Spinal cord (tissue), 10 donors: ENCODE data around the gene GPR35. TPM values are rescaled to one million over a fixed set of nuclear protein-coding genes. Genes with fewer than 3 reads are reported as not detected.

Source experiments
- DNase-seq, 6 donors: peaks; one replicate each; pipeline versions ENCODE4 v3.0.0 to v3.0.0-alpha.2; 2013 to 2015; ENCODE audit warnings: low spot score in 6 of 6, low read depth in 4 of 6
- H3K27ac ChIP-seq: one replicate; pipeline ENCODE4 v1.5.1; 2013; ENCODE audit warnings: low read depth, low read length, control low read depth
- H3K27me3 ChIP-seq: one replicate; pipeline ENCODE4 v1.6.1; 2013; ENCODE audit warnings: low read length; ENCODE audit not compliant: control insufficient read depth, insufficient read depth
- H3K36me3 ChIP-seq: one replicate; pipeline ENCODE4 v1.6.1; 2013; ENCODE audit warnings: low read length; ENCODE audit not compliant: control insufficient read depth, insufficient read depth
- H3K4me1 ChIP-seq: one replicate; pipeline ENCODE4 v1.6.1; 2013; ENCODE audit warnings: low read length; ENCODE audit not compliant: control insufficient read depth, insufficient read depth
- H3K4me3 ChIP-seq: one replicate; pipeline ENCODE4 v1.5.1; 2013; ENCODE audit warnings: low read depth, low read length, control low read depth
- H3K9me3 ChIP-seq: one replicate; pipeline ENCODE4 v1.6.1; 2013; ENCODE audit warnings: low read length; ENCODE audit not compliant: control insufficient read depth, insufficient read depth
- WGBS: methylation state at CpG from one replicate; pipeline ENCODE4 v1.1.5; 2013; ENCODE audit warnings: missing lambda C conversion rate; ENCODE audit not compliant: insufficient coverage; 5-methylcytosine and 5-hydroxymethylcytosine counted together
- polyA plus RNA-seq, 2 donors: library from polyadenylated mRNA; unstranded; fragments of 120-200 nt; gene quantifications; one replicate each; pipeline ENCODE4 v1.2.1, GENCODE V29; 2013; ENCODE audit not compliant: insufficient read length in 2 of 2
- total RNA-seq, 2 donors: library from RNA; depleted of rRNA in 1 of 2; stranded (reverse); fragments of 120-200 nt in 1 of 2; fragments of >200 nt in 1 of 2; gene quantifications; one replicate each; pipeline versions ENCODE4 v1.2.3 to v1.2.4, GENCODE V29; 2013 to 2014
- donor health status: healthy.

Gene GPR35
- total and polyA plus RNA-seq, 4 donors, result 1.9 to 3.9 (median 2.4) TPM

- DNase-seq, result no peak
- Histone ChIP-seq H3K27me3 (no peaks in the 10 kb centered on the region), H3K9me3 (no peaks in the 10 kb centered on the region), H3K36me3 (peaks cover 72% of the 10 kb centered on the region), H3K4me3 (no peak overlapping the region), H3K27ac (no peak overlapping the region), H3K4me1 (peaks cover 14% of the 10 kb centered on the region)
- 91% methylated on average over 11 of the region's 11 CpGs for WGBS
Measured at GRCh38 chr2:240601831-240602160, 23.5 kb upstream of the GPR35 start.

- H3K36me3 ChIP-seq, result peaks cover 66% of the 10 kb centered on the region
Measured at GRCh38 chr2:240602266-240603050, 22.8 kb upstream of the GPR35 start.

GRCh38 chr2:240603081-240603835 is 22.0 kb upstream of the GPR35 start:
- no peak for DNase-seq
- WGBS, result 92% methylated on average over 14 of the region's 22 CpGs
- H3K27me3 ChIP-seq, result no peaks in the 10 kb centered on the region
- H3K4me1 ChIP-seq, result peaks cover 9% of the 10 kb centered on the region
- H3K36me3 ChIP-seq, result peaks cover 58% of the 10 kb centered on the region
- H3K27ac ChIP-seq, result no peak overlapping the region
- H3K4me3 ChIP-seq, result no peak overlapping the region
- no peaks in the 10 kb centered on the region for H3K9me3 ChIP-seq

More at GRCh38 chr2:240602266-240603050, 22.8 kb upstream of the GPR35 start:
- no peaks in the 10 kb centered on the region for H3K27me3 ChIP-seq
- no peak overlapping the region for H3K4me3 ChIP-seq
- H3K4me1 ChIP-seq, result peaks cover 9% of the 10 kb centered on the region
- no peak overlapping the region for H3K27ac ChIP-seq
- 90% methylated on average over 31 of the region's 32 CpGs for WGBS
- H3K9me3 ChIP-seq, result no peaks in the 10 kb centered on the region
- DNase-seq, result no peak

- DNase-seq, result no peak
- H3K27ac ChIP-seq, result no peak overlapping the region
- WGBS, result 97% methylated on average over 9 of the region's 10 CpGs
Measured at GRCh38 chr2:240603846-240604245, 21.4 kb upstream of the GPR35 start.

GRCh38 chr2:240604291-240604938 is 20.9 kb upstream of the GPR35 start:
- H3K4me3 ChIP-seq, result no peak overlapping the region
- H3K27me3 ChIP-seq, result no peaks in the 10 kb centered on the region
- H3K9me3 ChIP-seq, result no peaks in the 10 kb centered on the region
- H3K27ac ChIP-seq, result no peak overlapping the region
- 26% methylated on average over 8 of the region's 11 CpGs for WGBS
- H3K4me1 ChIP-seq, result peaks cover 9% of the 10 kb centered on the region
- peak in 5 of 6 donors; percentile 15 to 80 (median 43) for DNase-seq
- H3K36me3 ChIP-seq, result peaks cover 46% of the 10 kb centered on the region

More at GRCh38 chr2:240603846-240604245, 21.4 kb upstream of the GPR35 start:
- peaks cover 9% of the 10 kb centered on the region for H3K4me1 ChIP-seq
- no peaks in the 10 kb centered on the region for H3K9me3 ChIP-seq
- H3K36me3 ChIP-seq, result peaks cover 52% of the 10 kb centered on the region
- H3K27me3 ChIP-seq, result no peaks in the 10 kb centered on the region
- no peak overlapping the region for H3K4me3 ChIP-seq

- peaks cover 41% of the 10 kb centered on the region for H3K36me3 ChIP-seq
- H3K9me3 ChIP-seq, result no peaks in the 10 kb centered on the region
- no peaks in the 10 kb centered on the region for H3K27me3 ChIP-seq
- no peak overlapping the region for H3K27ac ChIP-seq
- DNase-seq, result no peak
- WGBS, result 92% methylated on average over 15 of the region's 19 CpGs
- no peak overlapping the region for H3K4me3 ChIP-seq
- H3K4me1 ChIP-seq, result peaks cover 9% of the 10 kb centered on the region
Measured at GRCh38 chr2:240604939-240605716, 20.2 kb upstream of the GPR35 start.

- Histone ChIP-seq H3K36me3 (peaks cover 32% of the 10 kb centered on the region), H3K27me3 (no peaks in the 10 kb centered on the region), H3K4me1 (peaks cover 9% of the 10 kb centered on the region), H3K9me3 (no peaks in the 10 kb centered on the region), H3K4me3 (no peak overlapping the region), H3K27ac (no peak overlapping the region)
- no peak for DNase-seq
- 84% methylated on average over 11 of the region's 12 CpGs for WGBS
Measured at GRCh38 chr2:240605867-240606743, 19.2 kb upstream of the GPR35 start.

- DNase-seq, result no peak
- peaks cover 7% of the 10 kb centered on the region for H3K4me1 ChIP-seq
- H3K9me3 ChIP-seq, result no peaks in the 10 kb centered on the region
- H3K4me3 ChIP-seq, result no peak overlapping the region
- peaks cover 4% of the 10 kb centered on the region for H3K36me3 ChIP-seq
- H3K27me3 ChIP-seq, result no peaks in the 10 kb centered on the region
- no peak overlapping the region for H3K27ac ChIP-seq
- WGBS, result 96% methylated on average over 6 of the region's 10 CpGs
Measured at GRCh38 chr2:240611601-240612210, 13.6 kb upstream of the GPR35 start.
